Measurements from ENCODE around the gene SLC43A2. TPM values are rescaled to one million over a fixed set of nuclear protein-coding genes. Genes with fewer than 3 reads are reported as not detected.

Gene SLC43A2
- total RNA-seq, 1 experiment from 2014 or later = 12.6 TPM

- no peak for TF ChIP-seq ATF3 (IDR thresholded peaks at IDR 0.05)
Measured at GRCh38 chr17:1620486-1620885, 8.1 kb downstream of the SLC43A2 start (continued).

- CTCF ChIA-PET = interaction anchor here (0.6 to 3.1 kb wide), 8 partner anchors 9 to 360 kb away, joined by 3 to 41 read pairs (median 5); partner anchors contain the start of gene SLC43A2
- peak overlapping the region; percentile 95 for H3K27ac ChIP-seq (ENCODE audit: low read depth, low read length)
- no peak overlapping the region for H2AFZ ChIP-seq (ENCODE audit: low read depth, low read length, poor library complexity, severe bottlenecking)
- no TSS peak for BruUV-seq (replicated peaks)
- no peaks in the 10 kb centered on the region for H3K36me3 ChIP-seq (ENCODE audit: control insufficient read depth in 1 of 2, insufficient read depth in 2 of 2, low read length in 2 of 2)
- no peaks in the 10 kb centered on the region for H3K9me2 ChIP-seq (ENCODE audit: insufficient read depth)
- intact Hi-C loops (cut with micrococcal nuclease) = no loop called here
- no peaks in the 10 kb centered on the region for H3K27me3 ChIP-seq (ENCODE audit: insufficient read depth, low read length)
- RAD21 ChIA-PET (ENCODE audit: low non-redundant PET in 1 of 2, low total read pairs in 2 of 2, uncharacterized antibody in 2 of 2, unreplicated experiment in 2 of 2) = interaction anchor here (1.0 to 1.3 kb wide), 3 partner anchors 43 to 46 kb away, joined by 4 to 11 read pairs (median 7); no protein-coding TSS in a partner anchor
- H3K4me2 ChIP-seq (ENCODE audit: low read length) = peak overlapping the region; percentile 76
- no peaks in the 10 kb centered on the region for H3K79me2 ChIP-seq (ENCODE audit: insufficient read depth, low read length)
- POLR2A ChIA-PET = interaction anchor here (0.8 to 2.3 kb wide), 5 partner anchors 11 to 99 kb away, joined by 3 to 16 read pairs (median 4); partner anchors contain the start of gene SLC43A2
- H3K4me1 ChIP-seq (ENCODE audit: control insufficient read depth in 1 of 2, insufficient read depth in 2 of 2, low read length in 2 of 2) = peaks cover 41 to 48% of the 10 kb centered on the region in 2 experiments
- peak; percentile 89 for ATAC-seq
- peak; percentile 93 for DNase-seq (ENCODE audit: low read depth, low spot score)
- peak overlapping the region; percentile 55 for H3K9ac ChIP-seq (ENCODE audit: low read length)
- H3K9me3 ChIP-seq (ENCODE audit: control insufficient read depth in 1 of 2, insufficient read depth in 1 of 2, low read depth in 1 of 2, low read length in 2 of 2) = no peaks in the 10 kb centered on the region
- H3K4me3 ChIP-seq (replicated peaks in 1 of 2; ENCODE audit: low read depth in 1 of 2, low read length in 2 of 2) = peak overlapping the region; percentile 8 to 45; a peak in 3 of 4 replicates
- no peaks in the 10 kb centered on the region for H4K20me1 ChIP-seq (ENCODE audit: insufficient read depth)
- TF ChIP-seq POLR2AphosphoS5 (IDR thresholded peaks at IDR 0.05; ENCODE audit: low read depth, low read length) = peak; percentile 53
- peak; percentile 84 for TF ChIP-seq CBX3 (IDR thresholded peaks at IDR 0.05; ENCODE audit: low read depth)
- TF ChIP-seq, protein P1, sequence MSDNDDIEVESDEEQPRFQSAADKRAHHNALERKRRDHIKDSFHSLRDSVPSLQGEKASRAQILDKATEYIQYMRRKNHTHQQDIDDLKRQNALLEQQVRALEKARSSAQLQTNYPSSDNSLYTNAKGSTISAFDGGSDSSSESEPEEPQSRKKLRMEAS (IDR thresholded peaks at IDR 0.05) = peak; percentile 89
- TF ChIP-seq ZNF274 (IDR thresholded peaks at IDR 0.05; ENCODE audit: low read depth, low read length) = no peak
- no peak for TF ChIP-seq ZFX (IDR thresholded peaks at IDR 0.05)
- TF ChIP-seq POLR2A (IDR thresholded peaks at IDR 0.05; ENCODE audit: borderline replicate concordance, extremely low read depth, insufficient read depth, insufficient read length) = no peak
- TF ChIP-seq FOSL1 (IDR thresholded peaks at IDR 0.05; ENCODE audit: low read depth) = no peak; the same call in 1 of the 2 replicates
- no peak; the same call in 1 of the 2 replicates for TF ChIP-seq JUND (IDR thresholded peaks at IDR 0.05)
- TF ChIP-seq, protein P2, sequence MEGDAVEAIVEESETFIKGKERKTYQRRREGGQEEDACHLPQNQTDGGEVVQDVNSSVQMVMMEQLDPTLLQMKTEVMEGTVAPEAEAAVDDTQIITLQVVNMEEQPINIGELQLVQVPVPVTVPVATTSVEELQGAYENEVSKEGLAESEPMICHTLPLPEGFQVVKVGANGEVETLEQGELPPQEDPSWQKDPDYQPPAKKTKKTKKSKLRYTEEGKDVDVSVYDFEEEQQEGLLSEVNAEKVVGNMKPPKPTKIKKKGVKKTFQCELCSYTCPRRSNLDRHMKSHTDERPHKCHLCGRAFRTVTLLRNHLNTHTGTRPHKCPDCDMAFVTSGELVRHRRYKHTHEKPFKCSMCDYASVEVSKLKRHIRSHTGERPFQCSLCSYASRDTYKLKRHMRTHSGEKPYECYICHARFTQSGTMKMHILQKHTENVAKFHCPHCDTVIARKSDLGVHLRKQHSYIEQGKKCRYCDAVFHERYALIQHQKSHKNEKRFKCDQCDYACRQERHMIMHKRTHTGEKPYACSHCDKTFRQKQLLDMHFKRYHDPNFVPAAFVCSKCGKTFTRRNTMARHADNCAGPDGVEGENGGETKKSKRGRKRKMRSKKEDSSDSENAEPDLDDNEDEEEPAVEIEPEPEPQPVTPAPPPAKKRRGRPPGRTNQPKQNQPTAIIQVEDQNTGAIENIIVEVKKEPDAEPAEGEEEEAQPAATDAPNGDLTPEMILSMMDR (IDR thresholded peaks at IDR 0.05 in 2 of 3, conservative IDR thresholded peaks at IDR 0.05 in 1 of 3; ENCODE audit: borderline replicate concordance in 1 of 3, insufficient read depth in 1 of 3, low read depth in 2 of 3, low read length in 2 of 3) = peak; percentile 48 to 56 (median 52); a peak in 5 of 6 replicates
- TF ChIP-seq EZH2phosphoT487 (IDR thresholded peaks at IDR 0.05; ENCODE audit: borderline replicate concordance) = no peak
- TF ChIP-seq TCF7L2 (IDR thresholded peaks at IDR 0.05; ENCODE audit: borderline replicate concordance, extremely low read depth, insufficient read depth, insufficient read length) = peak; percentile 93
- no peak for TF ChIP-seq ATF3 (IDR thresholded peaks at IDR 0.05)
- no peak for TF ChIP-seq EGR1 (IDR thresholded peaks at IDR 0.05; ENCODE audit: low read depth)
- no peak for TF ChIP-seq ELF1 (IDR thresholded peaks at IDR 0.05; ENCODE audit: borderline replicate concordance, low read depth)
- TF ChIP-seq CEBPB (IDR thresholded peaks at IDR 0.05; ENCODE audit: low read depth) = peak; percentile 54; the same call in 1 of the 2 replicates
- TF ChIP-seq SP1 (IDR thresholded peaks at IDR 0.05; ENCODE audit: low read depth) = peak; percentile 87
- no peak for TF ChIP-seq EZH2 (IDR thresholded peaks at IDR 0.05)
- TF ChIP-seq SIN3A (IDR thresholded peaks at IDR 0.05; ENCODE audit: low read depth) = no peak
- no peak for TF ChIP-seq REST (IDR thresholded peaks at IDR 0.05; ENCODE audit: low read depth)
- TF ChIP-seq SRF (IDR thresholded peaks at IDR 0.05; ENCODE audit: low read depth) = no peak
Measured at GRCh38 chr17:1617620-1618174, 10.9 kb downstream of the SLC43A2 start.
